Measurements from ENCODE around the gene SIL1. TPM values are rescaled to one million over a fixed set of nuclear protein-coding genes. Genes with fewer than 3 reads are reported as not detected.
"Not testable (repeated sequence)": the region's sequence is repeated elsewhere in the genome, so short reads cannot be mapped to it uniquely, and the experiment has no call there.

SIL1 gene
- total RNA-seq, 1 donor from 2014 or later: 31.1 TPM

- Mint-ChIP-seq H3K9me3 (no peaks in the 10 kb centered on the region), H3K4me1 (no peaks in the 10 kb centered on the region), H3K36me3 (ENCODE audit: low read depth) (peaks cover 9% of the 10 kb centered on the region), H3K4me3 (no peak overlapping the region), H3K27me3 (no peaks in the 10 kb centered on the region), H3K27ac (no peak overlapping the region)
- intact Hi-C loops (cut with micrococcal nuclease): no loop called here
- DNase-seq: no peak
These were observed 271.9 kb downstream of the SIL1 start for GRCh38 chr5:138926257-138926656.

GRCh38 chr5:138925090-138925635 is 273.0 kb downstream of the SIL1 start:
- no peaks in the 10 kb centered on the region for H3K27me3 Mint-ChIP-seq

GRCh38 chr5:138922494-138922893 is 275.7 kb downstream of the SIL1 start:
- H3K4me1 Mint-ChIP-seq: no peaks in the 10 kb centered on the region
- no peaks in the 10 kb centered on the region for H3K9me3 Mint-ChIP-seq
- no peaks in the 10 kb centered on the region for H3K27me3 Mint-ChIP-seq
- H3K36me3 Mint-ChIP-seq (ENCODE audit: low read depth): peaks cover 4% of the 10 kb centered on the region
- H3K27ac Mint-ChIP-seq: no peak overlapping the region
- H3K4me3 Mint-ChIP-seq: no peak overlapping the region
- no peak for DNase-seq
- intact Hi-C loops (cut with micrococcal nuclease): no loop called here

More at GRCh38 chr5:138925090-138925635, 273.0 kb downstream of the SIL1 start:
- no peaks in the 10 kb centered on the region for H3K4me1 Mint-ChIP-seq
- intact Hi-C loops (cut with micrococcal nuclease): no loop called here
- H3K27ac Mint-ChIP-seq: no peak overlapping the region
- DNase-seq: no peak
- H3K4me3 Mint-ChIP-seq: no peak overlapping the region
- H3K9me3 Mint-ChIP-seq: no peaks in the 10 kb centered on the region
- peaks cover 4% of the 10 kb centered on the region for H3K36me3 Mint-ChIP-seq (ENCODE audit: low read depth)

- H3K27ac Mint-ChIP-seq; intact Hi-C loops (cut with micrococcal nuclease); H3K27me3 Mint-ChIP-seq; H3K9me3 Mint-ChIP-seq; H3K36me3 Mint-ChIP-seq (ENCODE audit: low read depth); H3K4me1 Mint-ChIP-seq; DNase-seq; H3K4me3 Mint-ChIP-seq: not testable (repeated sequence)
These were observed 276.8 kb downstream of the SIL1 start for GRCh38 chr5:138921362-138921761.

GRCh38 chr5:138920181-138920580 is 278.0 kb downstream of the SIL1 start:
- no peaks in the 10 kb centered on the region for H3K4me1 Mint-ChIP-seq
- H3K9me3 Mint-ChIP-seq: no peaks in the 10 kb centered on the region
- H3K27me3 Mint-ChIP-seq: no peaks in the 10 kb centered on the region
- no peak overlapping the region for H3K27ac Mint-ChIP-seq
- intact Hi-C loops (cut with micrococcal nuclease): no loop called here
- H3K4me3 Mint-ChIP-seq: no peak overlapping the region
- H3K36me3 Mint-ChIP-seq (ENCODE audit: low read depth): peaks cover under 1% of the 10 kb centered on the region
- no peak for DNase-seq

GRCh38 chr5:138918686-138919085 is 279.5 kb downstream of the SIL1 start:
- no peak overlapping the region for H3K4me3 Mint-ChIP-seq
- no peak overlapping the region for H3K27ac Mint-ChIP-seq
- no peaks in the 10 kb centered on the region for H3K4me1 Mint-ChIP-seq
- no peak for DNase-seq
- H3K27me3 Mint-ChIP-seq: no peaks in the 10 kb centered on the region
- H3K9me3 Mint-ChIP-seq: no peaks in the 10 kb centered on the region
- intact Hi-C loops (cut with micrococcal nuclease): no loop called here
- peaks cover 2% of the 10 kb centered on the region for H3K36me3 Mint-ChIP-seq (ENCODE audit: low read depth)

- no peak overlapping the region for H3K4me3 Mint-ChIP-seq
- H3K36me3 Mint-ChIP-seq (ENCODE audit: low read depth): peaks cover 9% of the 10 kb centered on the region
- no peak overlapping the region for H3K27ac Mint-ChIP-seq
- no peaks in the 10 kb centered on the region for H3K9me3 Mint-ChIP-seq
- DNase-seq: no peak
- H3K27me3 Mint-ChIP-seq: no peaks in the 10 kb centered on the region
- intact Hi-C loops (cut with micrococcal nuclease): no loop called here
- H3K4me1 Mint-ChIP-seq: peaks cover 2% of the 10 kb centered on the region
These were observed 283.8 kb downstream of the SIL1 start for GRCh38 chr5:138914338-138914737.

- peaks cover 9% of the 10 kb centered on the region for H3K36me3 Mint-ChIP-seq (ENCODE audit: low read depth)
- H3K27ac Mint-ChIP-seq: no peak overlapping the region
- no peaks in the 10 kb centered on the region for H3K9me3 Mint-ChIP-seq
- no peaks in the 10 kb centered on the region for H3K27me3 Mint-ChIP-seq
- H3K4me1 Mint-ChIP-seq: peaks cover 2% of the 10 kb centered on the region
- DNase-seq: no peak
- no peak overlapping the region for H3K4me3 Mint-ChIP-seq
- intact Hi-C loops (cut with micrococcal nuclease): no loop called here
These were observed 284.4 kb downstream of the SIL1 start for GRCh38 chr5:138913773-138914172.

- peaks cover 9% of the 10 kb centered on the region for H3K36me3 Mint-ChIP-seq (ENCODE audit: low read depth)
- no peak overlapping the region for H3K4me3 Mint-ChIP-seq
- no peaks in the 10 kb centered on the region for H3K27me3 Mint-ChIP-seq
- no peak for DNase-seq
- no peak overlapping the region for H3K27ac Mint-ChIP-seq
- no peaks in the 10 kb centered on the region for H3K9me3 Mint-ChIP-seq
- peaks cover 2% of the 10 kb centered on the region for H3K4me1 Mint-ChIP-seq
- intact Hi-C loops (cut with micrococcal nuclease): no loop called here
These were observed 286.1 kb downstream of the SIL1 start for GRCh38 chr5:138912093-138912492.

GRCh38 chr5:138911441-138911840 is 286.7 kb downstream of the SIL1 start:
- no peak overlapping the region for H3K27ac Mint-ChIP-seq
- H3K27me3 Mint-ChIP-seq: no peaks in the 10 kb centered on the region
- H3K36me3 Mint-ChIP-seq (ENCODE audit: low read depth): peaks cover 9% of the 10 kb centered on the region
- H3K4me3 Mint-ChIP-seq: no peak overlapping the region
- H3K9me3 Mint-ChIP-seq: no peaks in the 10 kb centered on the region
- intact Hi-C loops (cut with micrococcal nuclease): no loop called here
- peaks cover 2% of the 10 kb centered on the region for H3K4me1 Mint-ChIP-seq
- no peak for DNase-seq

GRCh38 chr5:138910546-138911185 is 287.5 kb downstream of the SIL1 start:
- Mint-ChIP-seq H3K9me3 (no peaks in the 10 kb centered on the region), H3K36me3 (ENCODE audit: low read depth) (peaks cover 11% of the 10 kb centered on the region), H3K27ac (no peak overlapping the region), H3K4me1 (peaks cover 2% of the 10 kb centered on the region), H3K27me3 (no peaks in the 10 kb centered on the region), H3K4me3 (no peak overlapping the region)
- intact Hi-C loops (cut with micrococcal nuclease): no loop called here
- no peak for DNase-seq

GRCh38 chr5:138909734-138910133 is 288.4 kb downstream of the SIL1 start:
- Mint-ChIP-seq H3K27ac (no peak overlapping the region), H3K4me1 (peaks cover 2% of the 10 kb centered on the region), H3K27me3 (no peaks in the 10 kb centered on the region), H3K36me3 (ENCODE audit: low read depth) (peaks cover 12% of the 10 kb centered on the region), H3K4me3 (no peak overlapping the region), H3K9me3 (no peaks in the 10 kb centered on the region)
- DNase-seq: no peak
- intact Hi-C loops (cut with micrococcal nuclease): no loop called here

- no peaks in the 10 kb centered on the region for H3K9me3 Mint-ChIP-seq
- peaks cover 18% of the 10 kb centered on the region for H3K36me3 Mint-ChIP-seq (ENCODE audit: low read depth)
- intact Hi-C loops (cut with micrococcal nuclease): no loop called here
- no peak overlapping the region for H3K27ac Mint-ChIP-seq
- peaks cover 5% of the 10 kb centered on the region for H3K4me1 Mint-ChIP-seq
- DNase-seq: no peak
- no peak overlapping the region for H3K4me3 Mint-ChIP-seq
- peaks cover 4% of the 10 kb centered on the region for H3K27me3 Mint-ChIP-seq
These were observed 292.6 kb downstream of the SIL1 start for GRCh38 chr5:138905541-138905940.

GRCh38 chr5:138903130-138903775 is 294.9 kb downstream of the SIL1 start:
- Mint-ChIP-seq H3K36me3 (ENCODE audit: low read depth) (peaks cover 12% of the 10 kb centered on the region), H3K4me1 (peaks cover 10% of the 10 kb centered on the region), H3K4me3 (no peak overlapping the region), H3K27me3 (peaks cover 4% of the 10 kb centered on the region), H3K9me3 (no peaks in the 10 kb centered on the region), H3K27ac (no peak overlapping the region)
- DNase-seq: no peak
- intact Hi-C loops (cut with micrococcal nuclease): no loop called here
